WTC11 (cell line): ENCODE data around the gene LGALS7. TPM values are rescaled to one million over a fixed set of nuclear protein-coding genes. Genes with fewer than 3 reads are reported as not detected.

Source experiments
- ATAC-seq: fragments of 200-7000 bp; cut with Tn5 transposase; 2 replicates; pipeline ENCODE4 v1.10.0; 2021; ENCODE audit warnings: mild to moderate bottlenecking, moderate library complexity
- CTCF ChIA-PET: fragments of 300-600 bp; sonication (Branson Sonifier 250); formaldehyde crosslinking; loops from one replicate; lab custom pipeline; 2021; ENCODE audit warnings: antibody characterized with exemption; lab: Charles Lee
- POLR2A ChIA-PET: fragments of 350-600 bp; sonication (Branson Sonifier 250); formaldehyde crosslinking; loops from one replicate; lab custom pipeline; 2021; ENCODE audit warnings: antibody characterized with exemption; lab: Charles Lee
- DNase-seq: peaks from one replicate; pipeline ENCODE4 v3.0.0; 2021; ENCODE audit warnings: low spot score
- H3K27ac Mint-ChIP-seq: 2 replicates; pipeline ENCODE4 v1.8.0; 2021; ENCODE audit warnings: mixed read lengths
- H3K27me3 Mint-ChIP-seq: 2 replicates; pipeline ENCODE4 v1.8.0; 2021; ENCODE audit warnings: low read depth, mild to moderate bottlenecking, moderate library complexity, mixed read lengths
- H3K36me3 Mint-ChIP-seq: 2 replicates; pipeline ENCODE4 v1.8.0; 2021; ENCODE audit warnings: mixed read lengths
- H3K4me1 Mint-ChIP-seq: 2 replicates; pipeline ENCODE4 v1.8.0; 2022; ENCODE audit warnings: mixed read lengths
- H3K4me3 Mint-ChIP-seq: 2 replicates; pipeline ENCODE4 v1.8.0; 2021; ENCODE audit warnings: mild to moderate bottlenecking, moderate library complexity, mixed read lengths
- H3K9me3 Mint-ChIP-seq: 2 replicates; pipeline ENCODE4 v1.8.0; 2021; ENCODE audit warnings: mixed read lengths
- CTCF ChIP-seq: fragments of 200-600 bp; IDR thresholded peaks from 2 replicates; pipeline ENCODE4 v1.8.0; 2022; ENCODE audit warnings: antibody characterized with exemption
- ERG ChIP-seq: fragments of 250-450 bp; sonication (Bioruptor Pico); IDR thresholded peaks from 2 replicates; pipeline ENCODE4 v1.8.0; 2021; ENCODE audit warnings: mild to moderate bottlenecking
- FOXP1 ChIP-seq: sonication (generic); formaldehyde crosslinking; IDR thresholded peaks from 2 replicates; pipeline ENCODE4 v1.8.0; 2022; ENCODE audit warnings: missing genetic modification reagents, mild to moderate bottlenecking, moderate library complexity, borderline replicate concordance
- GABPB1 ChIP-seq: sonication (generic); formaldehyde crosslinking; IDR thresholded peaks from 2 replicates; pipeline ENCODE4 v1.8.1; 2023; ENCODE audit warnings: mild to moderate bottlenecking, missing genetic modification reagents
- HMGXB4 ChIP-seq: sonication (generic); formaldehyde crosslinking; IDR thresholded peaks from 2 replicates; pipeline ENCODE4 v1.8.1; 2023; ENCODE audit warnings: mild to moderate bottlenecking, moderate library complexity, missing genetic modification reagents
- IRF2 ChIP-seq: sonication (generic); formaldehyde crosslinking; IDR thresholded peaks from 2 replicates; pipeline ENCODE4 v1.8.0; 2022; ENCODE audit warnings: low read depth, missing genetic modification reagents, borderline replicate concordance
- JUN ChIP-seq: sonication (generic); formaldehyde crosslinking; IDR thresholded peaks from 2 replicates; pipeline ENCODE4 v1.8.0; 2023; ENCODE audit warnings: mild to moderate bottlenecking, missing genetic modification reagents
- MYBL2 ChIP-seq: sonication (generic); formaldehyde crosslinking; IDR thresholded peaks from 2 replicates; pipeline ENCODE4 v1.8.1; 2023; ENCODE audit warnings: mild to moderate bottlenecking, moderate library complexity, missing genetic modification reagents
- NFE2L1 ChIP-seq: sonication (generic); formaldehyde crosslinking; IDR thresholded peaks from 2 replicates; pipeline ENCODE4 v1.8.1; 2023; ENCODE audit warnings: missing genetic modification reagents
- NR2C2 ChIP-seq: sonication (generic); formaldehyde crosslinking; IDR thresholded peaks from 2 replicates; pipeline ENCODE4 v1.8.0; 2022; ENCODE audit warnings: mild to moderate bottlenecking, missing genetic modification reagents
- NR3C1 ChIP-seq: sonication (generic); formaldehyde crosslinking; conservative IDR thresholded peaks from 2 replicates; pipeline ENCODE4 v1.8.1; 2023; ENCODE audit warnings: low read depth, mild to moderate bottlenecking, missing genetic modification reagents
- PRRX2 ChIP-seq: fragments of 250-450 bp; sonication (Bioruptor Pico); IDR thresholded peaks from 2 replicates; pipeline ENCODE4 v1.8.0; 2021; ENCODE audit warnings: mild to moderate bottlenecking
- TEAD4 ChIP-seq: sonication (generic); formaldehyde crosslinking; IDR thresholded peaks from 2 replicates; pipeline ENCODE4 v1.8.0; 2022; ENCODE audit warnings: mild to moderate bottlenecking, missing genetic modification reagents
- TP53 ChIP-seq: sonication (generic); formaldehyde crosslinking; IDR thresholded peaks from 2 replicates; pipeline ENCODE4 v1.8.1; 2023; ENCODE audit warnings: mild to moderate bottlenecking, missing genetic modification reagents
- ZNF219 ChIP-seq: sonication (generic); formaldehyde crosslinking; IDR thresholded peaks from 2 replicates; pipeline ENCODE4 v1.8.0; 2023; ENCODE audit warnings: missing genetic modification reagents, mild to moderate bottlenecking, borderline replicate concordance
- ZNF317 ChIP-seq: sonication (generic); formaldehyde crosslinking; IDR thresholded peaks from 2 replicates; pipeline ENCODE4 v1.8.1; 2023; ENCODE audit warnings: low read depth, mild to moderate bottlenecking, moderate library complexity, missing genetic modification reagents, borderline replicate concordance
- ZNF423 ChIP-seq: fragments of 250-450 bp; sonication (Bioruptor Pico); IDR thresholded peaks from 2 replicates; pipeline ENCODE4 v2.1.2; 2022; ENCODE audit warnings: mild to moderate bottlenecking, moderate library complexity
- total RNA-seq: library from RNA; stranded (reverse); gene quantifications from 3 replicates; pipeline ENCODE4 v1.2.3, GENCODE V29; 2021
- TF ChIP-seq, protein P1 (sequence below): sonication (generic); formaldehyde crosslinking; IDR thresholded peaks from 2 replicates; pipeline ENCODE4 v1.8.1; 2023; ENCODE audit warnings: mild to moderate bottlenecking, missing genetic modification reagents, moderate library complexity
- TF ChIP-seq, protein P2 (sequence below): fragments of 250-450 bp; sonication (Bioruptor Pico); IDR thresholded peaks from 2 replicates; pipeline ENCODE4 v1.9.0; 2021; ENCODE audit warnings: mild to moderate bottlenecking
- TF ChIP-seq, protein P3 (sequence below): sonication (generic); formaldehyde crosslinking; IDR thresholded peaks from 2 replicates; pipeline ENCODE4 v1.8.1; 2022; ENCODE audit warnings: mild to moderate bottlenecking, moderate library complexity, missing genetic modification reagents

Gene LGALS7
- total RNA-seq, 1 experiment from 2014 or later = 2.3 TPM

DNA sequence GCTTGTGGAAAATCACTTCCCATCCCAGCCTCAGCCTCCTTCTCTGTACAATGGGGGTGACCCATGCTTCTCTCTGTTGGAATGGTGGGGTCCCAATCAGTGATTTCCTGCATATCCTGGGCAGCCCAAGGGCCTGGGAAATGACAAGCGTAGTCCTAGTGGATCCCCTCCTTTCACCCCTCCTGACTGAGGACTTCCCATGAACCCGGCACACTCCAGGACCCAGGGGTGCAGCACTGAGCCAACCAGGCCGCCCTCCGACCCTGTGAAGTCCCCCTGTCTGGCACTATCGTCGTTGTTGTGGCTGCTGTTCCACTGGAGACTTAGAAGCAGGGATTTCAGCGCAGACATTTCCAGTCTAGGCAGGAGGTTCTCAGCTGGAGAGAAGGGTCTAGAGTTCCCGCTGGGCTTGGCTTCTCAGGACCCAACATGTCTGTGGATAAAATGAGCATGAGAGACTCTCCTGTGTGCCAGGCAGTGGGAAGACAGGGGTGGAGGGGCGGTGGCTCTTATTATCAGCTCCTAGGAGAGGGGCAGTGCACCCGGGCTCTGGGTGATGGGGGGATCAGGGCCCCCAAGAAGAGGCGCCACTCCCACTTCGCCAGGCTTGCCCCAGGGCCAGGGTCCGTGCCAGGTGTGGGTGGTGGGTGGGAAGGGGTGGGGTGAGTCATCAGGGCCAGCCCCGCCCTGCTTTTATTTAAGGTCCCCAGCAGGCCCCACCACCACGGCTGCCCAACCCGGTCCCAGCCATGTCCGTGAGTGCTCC is 15.3 kb upstream of the LGALS7 start, which contains the start of gene LGALS7B:
Gene LGALS7B, plus strand, starts transcription at position 723 of the 766 bp plus-strand sequence. Its CDS starts 27 bp downstream, at position 750.
- TF ChIP-seq JUN (CRISPR knock-in tag) (no peak), NFE2L1 (CRISPR knock-in tag) (no peak), NR3C1 (CRISPR knock-in tag) (no peak), GABPB1 (CRISPR knock-in tag) (no peak), FOXP1 (CRISPR knock-in tag) (no peak), HMGXB4 (CRISPR knock-in tag) (no peak), ZNF219 (CRISPR knock-in tag) (no peak), CTCF (no peak), ZNF423 (CRISPR knock-in tag) (no peak), IRF2 (no peak), TEAD4 (CRISPR knock-in tag) (no peak), TP53 (CRISPR knock-in tag) (no peak), MYBL2 (CRISPR knock-in tag) (no peak), NR2C2 (CRISPR knock-in tag) (no peak), PRRX2 (CRISPR knock-in tag) (no peak)
- TF ChIP-seq, protein P1, sequence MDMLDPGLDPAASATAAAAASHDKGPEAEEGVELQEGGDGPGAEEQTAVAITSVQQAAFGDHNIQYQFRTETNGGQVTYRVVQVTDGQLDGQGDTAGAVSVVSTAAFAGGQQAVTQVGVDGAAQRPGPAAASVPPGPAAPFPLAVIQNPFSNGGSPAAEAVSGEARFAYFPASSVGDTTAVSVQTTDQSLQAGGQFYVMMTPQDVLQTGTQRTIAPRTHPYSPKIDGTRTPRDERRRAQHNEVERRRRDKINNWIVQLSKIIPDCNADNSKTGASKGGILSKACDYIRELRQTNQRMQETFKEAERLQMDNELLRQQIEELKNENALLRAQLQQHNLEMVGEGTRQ = no peak
- no peaks in the 10 kb centered on the region for H3K36me3 Mint-ChIP-seq
- H3K27me3 Mint-ChIP-seq = peaks cover 23% of the 10 kb centered on the region
- ChIA-PET CTCF (interaction anchor here (2.9 kb wide), 1 partner anchor 19 kb away, joined by 26 read pairs; no protein-coding TSS in a partner anchor), POLR2A (no interaction called here)
- H3K4me3 Mint-ChIP-seq = no peak within 1 kb of the TSS
- H3K27ac Mint-ChIP-seq = no peak within 1 kb of the TSS
- ATAC-seq = no peak
- DNase-seq = no peak
- peaks cover 8% of the 10 kb centered on the region for H3K4me1 Mint-ChIP-seq
- no peaks in the 10 kb centered on the region for H3K9me3 Mint-ChIP-seq

DNA sequence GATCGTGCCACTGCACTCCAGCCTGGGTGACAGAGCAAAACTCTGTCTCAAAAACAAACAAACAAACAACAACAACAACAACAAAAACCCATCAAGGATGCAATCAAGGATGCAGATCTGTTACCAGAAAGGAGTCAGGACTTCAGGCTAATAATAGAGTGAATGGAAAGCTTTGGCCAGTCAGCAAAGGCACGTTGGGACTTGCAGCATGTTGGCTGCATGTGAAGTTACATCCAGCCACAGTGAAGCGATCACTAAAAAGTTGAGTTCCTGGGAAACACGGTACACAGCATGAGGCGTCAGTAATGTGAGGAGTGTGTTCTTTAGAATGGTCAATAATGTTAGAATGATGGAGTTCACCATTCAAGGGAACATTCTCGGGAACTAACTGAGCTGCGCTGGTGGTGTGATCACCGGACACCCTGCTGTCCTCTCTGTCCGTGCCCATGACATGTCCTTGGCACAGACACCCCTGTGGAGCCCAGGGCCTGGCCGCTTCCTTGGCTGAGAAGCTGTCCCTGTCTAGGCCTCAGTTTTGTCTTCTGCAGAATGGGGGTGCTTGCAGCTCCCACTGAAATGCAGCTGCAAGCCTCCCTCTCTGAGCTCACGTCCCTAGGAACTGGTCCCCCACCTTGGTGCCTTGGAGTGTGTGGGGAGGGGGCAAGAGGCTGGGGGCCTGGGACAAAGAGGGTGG is 13.4 kb upstream of the LGALS7 start:
- ChIA-PET POLR2A (no interaction called here), CTCF (interaction anchor here (2.9 kb wide), 1 partner anchor 17 kb away, joined by 26 read pairs; no protein-coding TSS in a partner anchor)
- no peak for ATAC-seq
- peaks cover 19% of the 10 kb centered on the region for H3K27me3 Mint-ChIP-seq
- no peaks in the 10 kb centered on the region for H3K9me3 Mint-ChIP-seq
- 0 out of 2 replicates have a peak overlapping the region, but pooled peaks have one; percentile 74 for H3K27ac Mint-ChIP-seq
- H3K4me3 Mint-ChIP-seq = no peak overlapping the region
- no peaks in the 10 kb centered on the region for H3K36me3 Mint-ChIP-seq
- 0 out of 2 replicates have a peak, but pooled peaks cover 3% of the 10 kb centered on the region for H3K4me1 Mint-ChIP-seq
- no peak for DNase-seq
- TF ChIP-seq, protein P2, sequence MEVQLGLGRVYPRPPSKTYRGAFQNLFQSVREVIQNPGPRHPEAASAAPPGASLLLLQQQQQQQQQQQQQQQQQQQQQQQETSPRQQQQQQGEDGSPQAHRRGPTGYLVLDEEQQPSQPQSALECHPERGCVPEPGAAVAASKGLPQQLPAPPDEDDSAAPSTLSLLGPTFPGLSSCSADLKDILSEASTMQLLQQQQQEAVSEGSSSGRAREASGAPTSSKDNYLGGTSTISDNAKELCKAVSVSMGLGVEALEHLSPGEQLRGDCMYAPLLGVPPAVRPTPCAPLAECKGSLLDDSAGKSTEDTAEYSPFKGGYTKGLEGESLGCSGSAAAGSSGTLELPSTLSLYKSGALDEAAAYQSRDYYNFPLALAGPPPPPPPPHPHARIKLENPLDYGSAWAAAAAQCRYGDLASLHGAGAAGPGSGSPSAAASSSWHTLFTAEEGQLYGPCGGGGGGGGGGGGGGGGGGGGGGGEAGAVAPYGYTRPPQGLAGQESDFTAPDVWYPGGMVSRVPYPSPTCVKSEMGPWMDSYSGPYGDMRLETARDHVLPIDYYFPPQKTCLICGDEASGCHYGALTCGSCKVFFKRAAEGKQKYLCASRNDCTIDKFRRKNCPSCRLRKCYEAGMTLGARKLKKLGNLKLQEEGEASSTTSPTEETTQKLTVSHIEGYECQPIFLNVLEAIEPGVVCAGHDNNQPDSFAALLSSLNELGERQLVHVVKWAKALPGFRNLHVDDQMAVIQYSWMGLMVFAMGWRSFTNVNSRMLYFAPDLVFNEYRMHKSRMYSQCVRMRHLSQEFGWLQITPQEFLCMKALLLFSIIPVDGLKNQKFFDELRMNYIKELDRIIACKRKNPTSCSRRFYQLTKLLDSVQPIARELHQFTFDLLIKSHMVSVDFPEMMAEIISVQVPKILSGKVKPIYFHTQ (CRISPR knock-in tag) = no peak
- TF ChIP-seq ZNF317 (CRISPR knock-in tag) (no peak), HMGXB4 (CRISPR knock-in tag) (no peak), NR2C2 (CRISPR knock-in tag) (no peak), ERG (CRISPR knock-in tag) (no peak)
- TF ChIP-seq, protein P3, sequence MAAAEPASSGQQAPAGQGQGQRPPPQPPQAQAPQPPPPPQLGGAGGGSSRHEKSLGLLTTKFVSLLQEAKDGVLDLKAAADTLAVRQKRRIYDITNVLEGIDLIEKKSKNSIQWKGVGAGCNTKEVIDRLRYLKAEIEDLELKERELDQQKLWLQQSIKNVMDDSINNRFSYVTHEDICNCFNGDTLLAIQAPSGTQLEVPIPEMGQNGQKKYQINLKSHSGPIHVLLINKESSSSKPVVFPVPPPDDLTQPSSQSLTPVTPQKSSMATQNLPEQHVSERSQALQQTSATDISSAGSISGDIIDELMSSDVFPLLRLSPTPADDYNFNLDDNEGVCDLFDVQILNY (CRISPR knock-in tag) = no peak
